ENCODE data around the gene MMP17.

GRCh38 chr12:131844140-131844539 lies 15.9 kb downstream of the MMP17 start:
- TF ChIP-seq CTCF (IDR thresholded peaks at IDR 0.05; ENCODE audit: poor library complexity) (no peak), EZH2 (IDR thresholded peaks at IDR 0.05; ENCODE audit: borderline replicate concordance) (no peak)
